GM18909 (cell line): ENCODE data around the gene NHERF2.

ENCODE experiments used
- ATAC-seq: cut with Tn5 transposase; IDR thresholded peaks from one replicate; pipeline ENCODE4 v1.9.1; 2021; ENCODE audit warnings: mild to moderate bottlenecking; ENCODE audit not compliant: unreplicated experiment, poor library complexity

NHERF2 gene

DNA sequence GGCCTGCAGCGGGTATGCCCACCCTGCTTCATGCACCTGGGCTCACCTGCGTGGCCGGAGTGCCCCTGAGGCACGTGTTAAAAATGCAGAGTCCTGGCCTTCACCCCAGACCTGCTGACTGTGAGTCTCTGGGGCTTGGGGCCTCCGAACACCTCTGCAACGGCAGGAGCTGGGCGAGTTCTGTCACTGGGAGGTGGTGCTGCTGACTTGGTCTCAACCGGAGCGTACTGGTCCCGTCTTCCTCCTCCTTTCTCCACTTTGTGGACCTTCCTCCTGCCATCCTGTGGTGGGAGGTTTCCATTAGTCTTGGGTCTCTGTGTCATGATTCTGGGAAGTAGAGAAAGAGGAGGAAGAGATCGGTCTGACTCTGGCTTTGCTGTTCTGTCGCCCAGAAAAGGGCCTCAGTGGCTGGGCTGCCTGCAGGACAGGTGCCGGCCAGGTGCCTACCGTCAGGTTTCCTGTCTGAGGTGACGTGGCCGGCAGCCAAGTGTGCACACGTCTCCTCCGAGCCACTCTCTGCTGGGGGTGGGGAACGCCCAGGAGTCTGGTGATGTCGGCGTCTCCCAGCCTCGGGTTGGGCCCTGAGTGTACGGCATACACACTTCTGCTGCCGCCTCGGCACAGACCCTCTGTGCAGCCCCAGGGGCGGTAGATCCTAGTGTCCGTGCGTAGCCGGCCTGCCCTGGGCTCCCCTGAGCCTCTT lies 28.0 kb downstream of the NHERF2 start:
- no peak for ATAC-seq

DNA sequence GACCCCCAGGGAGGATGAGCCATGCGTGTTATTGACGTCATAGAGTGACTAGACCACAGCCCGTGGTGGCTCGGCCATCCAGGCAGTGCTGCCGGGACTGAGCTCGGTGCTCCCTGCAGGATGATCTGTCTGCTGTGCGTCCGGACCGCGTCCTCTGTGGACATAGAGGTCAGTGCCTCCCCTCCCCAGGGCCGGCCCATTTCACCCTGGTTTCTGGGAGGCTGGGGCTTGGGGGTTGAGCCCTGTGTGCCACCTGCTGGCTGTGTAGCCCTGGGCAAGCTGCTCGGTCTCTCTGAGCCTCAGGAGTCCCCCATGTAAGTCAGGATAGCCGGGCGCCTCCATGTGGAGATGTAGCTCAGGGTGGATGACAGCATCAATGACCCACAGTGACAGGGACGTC lies 29.4 kb downstream of the NHERF2 start:
- no peak for ATAC-seq

DNA sequence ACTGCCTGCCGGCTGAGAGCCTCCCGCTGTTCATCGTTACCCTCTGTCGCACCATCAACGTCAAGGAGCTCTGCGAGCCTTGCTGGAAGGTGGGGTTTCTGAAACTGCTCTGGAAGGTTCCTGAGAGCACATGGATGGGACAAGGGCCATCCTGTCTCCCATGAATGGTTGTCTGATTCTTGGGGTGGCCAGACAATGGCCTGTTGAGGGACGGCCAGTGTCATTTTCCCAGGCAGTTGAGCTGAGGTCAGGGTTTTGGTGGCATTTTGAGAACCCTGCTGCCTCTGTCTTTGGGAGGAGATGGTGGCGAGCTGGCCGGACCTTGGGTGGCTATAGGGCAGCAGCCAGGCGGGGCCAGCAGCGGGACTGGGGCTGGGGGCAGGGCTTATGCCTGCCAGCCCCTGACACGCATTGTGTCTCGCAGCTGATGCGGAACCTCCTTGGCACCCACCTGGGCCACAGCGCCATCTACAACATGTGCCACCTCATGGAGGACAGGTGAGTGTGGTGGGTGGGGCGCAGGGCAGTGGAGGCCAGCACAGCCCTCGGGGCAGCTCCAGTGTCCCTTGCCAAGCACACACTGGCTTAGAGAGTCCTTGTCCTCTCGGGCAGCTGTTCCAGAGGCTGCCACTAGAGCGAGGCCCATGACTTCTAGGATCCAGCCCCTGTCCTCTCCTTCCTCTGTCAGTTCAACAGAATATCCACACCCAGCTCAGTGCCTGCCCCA lies 30.1 kb downstream of the NHERF2 start:
- no peak for ATAC-seq

DNA sequence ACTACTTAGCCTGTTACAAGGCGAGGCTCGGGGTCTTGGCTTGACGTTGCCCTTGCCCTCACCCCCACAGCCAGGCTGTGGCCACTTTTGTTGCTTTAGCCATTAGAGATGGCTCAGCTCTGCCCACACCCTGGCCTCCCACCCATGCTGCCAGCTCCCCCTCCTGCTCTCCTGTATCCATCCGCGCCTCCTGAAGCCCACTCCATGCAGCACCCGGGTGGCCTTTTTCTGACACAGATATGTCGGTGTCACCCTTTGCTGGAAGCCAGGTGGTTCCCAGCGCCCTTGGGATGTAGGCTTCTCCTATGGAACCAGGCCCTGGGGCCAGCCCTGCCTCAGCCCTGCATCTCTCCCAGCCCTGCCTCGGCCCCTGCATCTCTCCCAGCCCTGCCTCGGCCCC lies 30.7 kb downstream of the NHERF2 start:
- no peak for ATAC-seq

DNA sequence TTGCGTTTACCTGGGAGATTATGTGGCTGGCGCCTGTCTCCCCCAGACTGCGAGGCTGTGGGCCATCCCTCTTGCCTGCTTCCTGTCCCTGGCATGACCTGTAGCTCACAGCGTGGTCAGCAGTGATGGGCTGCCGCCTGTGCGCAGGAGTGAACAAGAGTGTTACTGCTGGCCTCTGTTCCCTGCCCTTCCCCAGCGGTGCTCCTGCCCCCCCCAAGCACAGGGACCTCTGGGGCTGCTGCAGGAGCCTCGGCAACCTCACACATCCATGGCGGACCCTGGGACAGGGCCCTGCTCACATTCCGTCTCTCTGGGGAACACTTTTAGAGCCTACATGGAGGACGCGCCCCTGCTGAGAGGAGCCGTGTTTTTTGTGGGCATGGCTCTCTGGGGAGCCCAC lies 31.7 kb downstream of the NHERF2 start:
- no peak for ATAC-seq

DNA sequence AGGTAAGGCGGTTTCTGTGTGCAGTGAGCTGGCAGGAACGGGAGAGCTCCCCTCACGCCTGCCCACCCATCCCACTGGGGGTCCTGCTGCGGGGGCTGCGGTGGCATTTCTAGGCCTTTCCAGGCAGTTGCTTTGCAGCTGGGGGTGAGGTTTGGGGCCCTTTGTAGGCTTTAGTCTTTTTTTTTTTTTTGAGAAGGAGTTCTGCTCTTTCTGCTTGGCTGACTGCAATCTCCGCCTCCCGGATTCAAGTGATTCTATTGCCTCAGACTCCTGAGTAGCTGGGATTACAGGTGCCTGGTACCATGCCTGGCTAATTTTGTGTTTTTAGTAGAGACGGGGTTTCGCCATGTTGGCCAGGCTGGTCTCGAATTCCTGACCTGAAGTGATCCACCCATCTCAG lies 32.2 kb downstream of the NHERF2 start:
- no peak for ATAC-seq

DNA sequence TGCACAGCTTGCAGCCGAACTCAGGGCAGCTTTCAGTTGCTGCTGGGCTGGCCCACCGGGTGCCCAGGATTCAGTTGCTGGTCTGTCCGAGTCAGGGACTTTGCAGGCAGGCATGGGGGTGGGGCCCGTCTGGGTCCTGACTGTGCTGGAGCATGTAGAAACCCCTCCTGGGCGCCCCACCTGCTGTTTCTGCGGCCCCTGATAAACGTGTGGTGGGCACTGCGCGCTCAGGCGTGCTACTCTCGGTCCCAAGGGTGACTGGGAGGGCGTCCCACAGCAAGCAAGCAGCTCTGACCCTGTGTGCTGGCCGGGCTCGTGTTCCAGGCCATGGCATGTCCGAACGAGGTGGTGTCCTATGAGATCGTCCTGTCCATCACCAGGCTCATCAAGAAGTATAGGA lies 33.6 kb downstream of the NHERF2 start:
- ATAC-seq: no peak

DNA sequence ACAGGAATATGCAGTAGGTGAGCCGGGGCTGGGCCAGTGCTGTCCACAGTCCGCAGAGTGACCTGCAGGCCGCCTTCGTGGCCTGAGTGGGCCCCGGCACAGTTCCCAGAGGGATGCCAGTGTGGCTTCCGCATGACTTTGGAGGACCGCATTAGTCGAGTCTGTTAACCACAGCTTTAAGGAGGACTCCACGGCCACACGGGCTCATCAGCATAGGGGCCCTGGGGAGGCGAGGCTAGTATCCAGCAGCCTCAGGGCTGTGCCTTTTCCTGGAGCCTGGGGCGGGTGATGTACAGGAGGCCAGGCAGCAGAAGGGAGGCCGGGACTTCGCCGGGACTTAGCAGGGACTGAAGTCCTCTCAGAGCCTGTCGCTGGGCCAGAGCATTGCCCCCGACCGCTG lies 34.3 kb downstream of the NHERF2 start:
- no peak for ATAC-seq

DNA sequence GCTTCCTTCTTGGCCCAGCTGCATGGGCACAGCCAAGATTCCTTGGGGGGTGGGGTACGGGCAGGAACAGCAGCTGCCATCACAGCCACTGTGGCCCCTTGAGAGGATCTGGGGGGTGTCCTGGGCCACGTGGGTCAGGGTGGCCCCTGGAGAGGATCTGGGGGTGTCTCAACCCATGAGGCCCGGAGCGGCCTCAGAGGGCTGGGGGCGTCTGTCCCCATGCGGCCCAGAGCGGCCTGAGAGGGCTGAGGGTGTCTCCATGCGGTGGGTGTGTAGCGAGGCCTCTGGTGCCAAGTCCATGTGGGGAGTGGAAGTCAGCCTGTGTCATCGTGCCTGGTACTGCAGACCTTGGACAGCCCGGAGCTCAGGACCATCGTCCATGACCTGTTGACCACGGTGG lies 34.8 kb downstream of the NHERF2 start:
- no peak for ATAC-seq

DNA sequence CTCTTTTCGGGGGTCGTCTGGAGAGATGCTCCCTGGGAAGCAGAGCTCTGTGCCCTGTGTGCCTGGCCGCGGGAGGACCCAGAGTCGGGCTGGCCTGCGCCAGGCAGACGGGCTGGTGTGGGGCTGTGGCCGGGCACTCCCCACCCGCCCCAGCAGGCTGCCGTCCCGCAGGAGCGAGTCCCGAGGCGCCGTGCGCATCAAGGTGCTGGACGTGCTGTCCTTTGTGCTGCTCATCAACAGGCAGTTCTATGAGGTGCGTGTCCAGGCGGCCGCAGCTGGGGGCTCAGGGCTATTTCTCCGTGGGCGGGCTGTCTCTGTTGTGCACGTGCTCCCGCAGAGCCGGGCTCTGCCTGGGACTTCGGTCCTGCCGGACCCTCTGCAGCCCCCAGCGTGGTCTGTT lies 36.1 kb downstream of the NHERF2 start:
- no peak for ATAC-seq

DNA sequence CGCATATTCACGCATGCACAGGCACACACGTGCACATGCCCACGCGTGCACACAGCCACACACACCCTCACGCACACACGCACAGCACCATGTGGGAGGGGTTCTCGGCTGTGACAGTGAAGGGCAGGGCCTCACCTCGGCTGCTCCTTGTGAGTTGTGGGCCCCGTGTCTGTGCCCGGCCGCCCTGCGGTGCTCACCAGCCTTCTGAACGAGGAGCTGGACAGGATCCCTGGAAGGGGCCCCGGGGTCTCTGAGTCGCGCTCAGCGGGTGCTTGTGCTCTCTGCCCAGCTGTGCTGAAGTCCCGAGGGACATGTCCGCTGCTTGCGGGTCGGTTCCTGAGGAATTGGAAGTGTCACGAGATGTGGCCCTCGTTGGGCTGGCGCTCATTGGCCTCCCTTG lies 37.2 kb downstream of the NHERF2 start:
- no peak for ATAC-seq

DNA sequence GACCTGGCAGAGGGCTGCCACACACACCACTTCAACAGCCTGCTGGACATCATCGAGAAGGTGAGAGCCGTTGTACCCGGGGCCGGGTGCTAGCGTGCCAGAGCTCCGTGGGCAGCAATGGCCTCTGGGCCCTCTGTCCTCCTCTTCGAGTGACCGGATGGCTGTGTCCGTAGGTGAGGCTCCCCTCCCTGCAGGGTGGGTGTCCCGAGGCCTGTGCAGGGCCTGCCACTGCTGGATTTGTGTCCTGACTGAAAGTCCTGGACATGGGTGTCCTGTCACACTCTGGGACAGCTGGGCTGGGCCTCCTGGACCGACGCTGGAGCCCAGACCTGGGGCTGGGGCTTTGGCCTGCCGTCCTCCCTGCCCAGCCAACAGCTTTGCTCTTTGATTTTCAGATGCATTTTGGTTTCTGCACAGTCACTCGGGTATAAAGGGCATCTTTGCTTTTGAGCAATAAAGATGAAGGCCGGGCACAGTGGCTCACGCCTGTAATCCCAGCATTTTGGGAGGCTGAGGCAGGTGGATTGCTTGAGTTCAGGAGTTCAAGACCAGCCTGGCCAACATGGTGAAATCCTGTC lies 37.8 kb downstream of the NHERF2 start:
- no peak for ATAC-seq

DNA sequence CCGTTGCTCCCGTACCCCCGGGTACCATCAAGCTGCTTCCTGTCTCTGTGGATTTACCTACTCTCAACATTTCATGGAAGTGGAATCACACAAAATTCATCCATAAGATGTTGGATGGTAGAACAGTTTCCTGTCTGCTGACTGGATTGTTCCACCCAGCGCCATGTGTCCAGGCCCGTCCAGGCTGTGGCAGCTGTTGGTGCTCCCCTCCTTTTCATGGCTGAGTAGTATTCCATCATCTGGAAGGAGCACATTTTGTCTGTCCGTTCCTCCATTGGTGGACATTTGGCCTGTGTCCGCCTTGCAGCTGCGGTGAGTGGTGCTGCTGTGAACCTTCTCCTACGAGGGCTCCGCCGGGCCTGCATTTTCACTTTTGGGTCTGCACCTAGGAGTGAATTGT lies 39.4 kb downstream of the NHERF2 start:
- ATAC-seq: no peak

DNA sequence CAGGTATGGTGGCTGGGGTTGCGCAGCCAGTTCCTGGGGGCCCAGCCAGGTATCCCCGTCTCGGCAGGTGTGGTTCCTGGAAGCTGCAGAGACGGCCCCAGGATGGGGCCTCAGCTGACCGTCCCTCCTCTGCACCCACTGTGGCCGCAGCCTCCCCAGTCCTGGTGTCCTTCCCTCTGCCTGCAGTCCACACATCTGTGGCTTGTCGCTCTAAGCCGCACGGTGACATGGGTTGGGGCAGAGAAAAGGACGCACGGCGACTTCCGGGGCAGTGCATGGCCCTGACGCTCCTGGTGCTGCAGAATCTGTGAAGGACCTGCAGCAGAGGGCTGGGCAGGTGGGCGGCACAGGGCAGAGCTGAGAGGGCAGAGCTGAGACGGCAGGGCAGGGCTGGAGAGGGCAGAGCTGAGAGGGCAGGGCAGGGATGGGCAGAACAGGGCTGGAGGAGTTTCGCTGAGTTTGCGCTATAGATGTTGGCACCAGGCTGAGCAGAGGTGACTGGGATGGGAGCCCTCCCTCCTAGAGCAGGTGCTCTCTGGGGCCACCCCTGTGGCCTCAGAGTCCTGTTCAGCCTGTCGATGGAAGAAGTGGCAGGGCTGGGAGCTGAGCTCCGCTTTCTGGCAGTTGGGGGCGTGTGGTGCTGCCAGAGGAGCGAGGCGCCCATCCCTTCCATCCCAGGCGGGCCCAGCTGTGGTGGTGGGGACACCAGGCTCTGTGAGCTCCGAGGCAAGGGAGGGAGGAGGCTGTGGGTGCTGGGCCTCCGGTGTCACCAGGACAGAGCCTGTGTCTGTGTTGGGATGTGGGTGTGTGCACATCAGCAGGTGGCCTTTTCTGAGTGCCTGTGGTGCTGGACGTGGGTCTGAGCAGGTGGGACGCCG lies 44.1 kb downstream of the NHERF2 start:
- no peak for ATAC-seq

DNA sequence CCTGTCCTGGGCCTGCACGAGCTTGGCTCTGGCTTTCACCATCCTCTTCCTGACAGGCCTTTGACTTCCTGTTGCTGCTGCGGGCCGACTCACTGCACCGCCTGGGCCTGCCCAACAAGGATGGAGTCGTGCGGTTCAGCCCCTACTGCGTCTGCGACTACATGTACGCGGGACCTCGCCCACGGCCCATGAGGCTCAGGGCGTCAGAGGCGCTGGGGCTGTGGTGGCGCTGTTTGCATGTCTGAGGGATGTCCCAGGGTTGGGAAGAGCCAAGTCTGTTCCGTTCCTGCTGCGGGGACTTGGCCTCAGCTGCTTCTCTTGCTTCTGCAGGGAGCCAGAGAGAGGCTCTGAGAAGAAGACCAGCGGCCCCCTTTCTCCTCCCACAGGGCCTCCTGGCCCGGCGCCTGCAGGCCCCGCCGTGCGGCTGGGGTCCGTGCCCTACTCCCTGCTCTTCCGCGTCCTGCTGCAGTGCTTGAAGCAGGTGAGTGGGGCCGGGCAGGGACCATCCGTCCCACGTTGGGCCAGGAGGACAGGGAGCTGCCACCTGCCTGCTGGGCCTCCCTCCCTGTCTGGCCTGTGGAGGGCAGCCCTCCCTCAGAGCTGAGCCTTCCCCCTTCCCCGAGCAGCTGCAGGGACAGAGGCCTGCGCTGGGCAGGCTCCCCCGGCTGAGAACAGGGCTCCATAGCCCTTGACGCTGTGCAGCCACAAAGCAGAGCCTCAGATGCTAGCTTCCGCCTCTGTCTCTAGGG lies 44.9 kb downstream of the NHERF2 start:
- no peak for ATAC-seq

DNA sequence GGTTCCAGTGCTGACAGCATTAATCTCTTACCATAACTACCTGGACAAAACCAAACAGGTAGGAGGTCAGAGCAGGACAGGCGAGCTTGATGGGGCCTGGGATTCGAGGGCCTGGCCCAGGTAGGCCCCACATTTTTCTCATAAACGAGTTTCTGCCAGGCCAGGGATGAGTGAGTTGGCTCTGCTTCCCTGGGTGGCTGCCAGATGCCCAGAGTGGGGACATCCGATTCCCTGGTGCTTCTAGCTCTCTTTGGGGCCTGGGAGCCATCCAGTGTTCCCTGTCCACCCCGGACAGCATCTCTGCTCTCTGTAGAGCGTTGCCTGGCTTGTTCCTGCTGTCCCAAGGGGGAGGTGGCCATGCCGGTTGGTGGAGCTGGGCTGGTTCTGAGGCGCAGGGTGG lies 46.2 kb downstream of the NHERF2 start:
- no peak for ATAC-seq

DNA sequence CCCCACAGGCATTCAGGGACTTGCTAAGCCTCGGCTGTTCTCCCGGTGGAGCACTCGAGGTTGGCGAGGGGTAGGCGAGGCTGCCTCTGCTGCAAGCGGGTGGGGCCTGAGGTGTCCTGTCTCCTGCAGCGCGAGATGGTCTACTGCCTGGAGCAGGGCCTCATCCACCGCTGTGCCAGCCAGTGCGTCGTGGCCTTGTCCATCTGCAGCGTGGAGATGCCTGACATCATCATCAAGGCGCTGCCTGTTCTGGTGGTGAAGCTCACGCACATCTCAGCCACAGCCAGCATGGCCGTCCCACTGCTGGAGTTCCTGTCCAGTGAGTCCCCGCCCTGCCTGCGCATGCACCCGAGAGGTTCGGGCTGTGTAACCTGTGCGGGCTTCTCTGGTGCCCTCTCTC lies 47.4 kb downstream of the NHERF2 start:
- ATAC-seq: no peak

DNA sequence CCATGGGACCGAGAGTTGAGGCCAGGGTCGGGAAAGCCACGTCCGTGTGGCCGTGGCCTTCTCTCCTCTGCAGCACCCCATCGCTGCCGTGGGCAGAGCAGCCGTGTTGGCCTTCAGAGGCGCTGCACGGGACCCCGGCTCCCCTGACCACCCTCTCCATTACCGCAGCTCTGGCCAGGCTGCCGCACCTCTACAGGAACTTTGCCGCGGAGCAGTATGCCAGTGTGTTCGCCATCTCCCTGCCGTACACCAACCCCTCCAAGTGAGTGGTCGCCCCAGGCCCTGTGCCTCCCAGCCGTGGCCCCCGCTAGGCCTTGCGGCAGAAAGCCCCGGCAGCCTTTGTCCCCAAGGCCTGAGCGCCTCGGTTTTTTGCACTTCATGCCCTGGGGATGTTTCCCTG lies 48.9 kb downstream of the NHERF2 start:
- no peak for ATAC-seq

DNA sequence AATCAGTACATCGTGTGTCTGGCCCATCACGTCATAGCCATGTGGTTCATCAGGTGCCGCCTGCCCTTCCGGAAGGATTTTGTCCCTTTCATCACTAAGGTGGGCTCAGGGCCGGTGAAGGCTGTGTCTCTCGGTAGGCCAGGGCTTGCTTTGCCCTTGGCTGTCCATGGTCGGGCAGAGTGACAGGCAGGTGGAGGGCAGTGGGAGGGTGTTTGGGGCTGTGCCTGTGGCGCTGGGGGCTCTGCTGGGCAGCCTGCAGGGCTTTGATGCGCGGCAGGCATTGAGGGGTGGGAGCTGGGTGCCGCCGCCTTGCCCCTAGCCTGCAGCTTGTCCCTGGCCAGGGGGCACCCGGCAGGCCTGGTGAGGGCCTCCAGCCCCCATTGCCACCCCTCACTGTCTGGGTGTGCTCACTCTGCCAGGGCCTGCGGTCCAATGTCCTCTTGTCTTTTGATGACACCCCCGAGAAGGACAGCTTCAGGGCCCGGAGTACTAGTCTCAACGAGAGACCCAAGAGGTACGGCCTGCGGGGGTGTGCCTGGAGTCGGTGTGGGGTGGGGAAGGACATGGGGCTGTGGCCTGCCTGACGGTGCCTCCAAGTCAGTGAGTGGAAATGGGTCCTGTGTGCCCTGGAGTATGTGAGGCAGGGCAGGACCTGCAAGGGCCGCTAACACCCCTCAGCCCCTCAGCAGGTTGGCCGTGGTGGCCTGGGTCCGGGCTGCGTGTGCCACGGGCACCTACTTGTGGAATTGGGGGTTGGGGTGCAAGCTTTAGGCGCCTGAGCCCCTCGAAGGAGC lies 49.6 kb downstream of the NHERF2 start:
- ATAC-seq: no peak
